Stomach (tissue), 9 donors: ENCODE results near the gene TFAP2D. TPM values are rescaled to one million over a fixed set of nuclear protein-coding genes. Genes with fewer than 3 reads are reported as not detected.
A peak's percentile ranks its signal among the peaks of the same experiment; 100 is the strongest.

Experiments
- DNase-seq, 2 donors: peaks; one replicate each; pipeline versions ENCODE4 v3.0.0 to v3.0.0-alpha.2; 2013 to 2019
- H3K27ac ChIP-seq, 5 donors: fragments of 200-600 bp in 4 of 5; sonication (generic) in 4 of 5; one replicate each; pipeline ENCODE4 v1.5.1; 2013 to 2019; ENCODE audit warnings: mild to moderate bottlenecking in 1 of 5, moderate library complexity in 1 of 5
- H3K27me3 ChIP-seq, 3 donors: fragments of 200-600 bp; sonication (generic); one replicate each; pipeline ENCODE4 v1.5.1; 2017 to 2019; ENCODE audit warnings: mixed run types in 1 of 3
- H3K36me3 ChIP-seq, 4 donors: fragments of 200-600 bp; sonication (generic); 1 replicate in 3 of 4; 2 replicates in 1 of 4; pipeline ENCODE4 v1.5.1; 2016 to 2019
- H3K4me1 ChIP-seq, 4 donors: fragments of 200-600 bp; sonication (generic); one replicate each; pipeline ENCODE4 v1.5.1; 2016 to 2019
- H3K4me3 ChIP-seq, 4 donors: fragments of 200-600 bp; sonication (generic) in 3 of 4; one replicate each; pipeline ENCODE4 v1.5.1; 2016 to 2019; ENCODE audit warnings: mild to moderate bottlenecking in 1 of 4
- H3K9me3 ChIP-seq, 4 donors: fragments of 200-600 bp; sonication (generic); one replicate each; pipeline ENCODE4 v1.5.1; 2016 to 2019
- CTCF ChIP-seq, 7 experiments: fragments of 450-650 bp in 4 of 7; fragments of 200-600 bp in 3 of 7; sonication (generic) in 3 of 7; IDR thresholded peaks; one replicate each; pipeline ENCODE4 v1.5.1; 2016 to 2019; ENCODE audit warnings: antibody characterized with exemption in 7 of 7, control low read depth in 2 of 7, mild to moderate bottlenecking in 1 of 7
- EP300 ChIP-seq: sonication (generic); formaldehyde crosslinking; IDR thresholded peaks from one replicate; pipeline ENCODE4 v1.6.1; 2017; ENCODE audit warnings: antibody characterized with exemption
- POLR2A ChIP-seq, 4 donors: fragments of 450-650 bp; IDR thresholded peaks; one replicate each; pipeline ENCODE4 v1.6.1; 2016; ENCODE audit warnings: antibody characterized with exemption in 4 of 4, control low read depth in 2 of 4, mild to moderate bottlenecking in 1 of 4, moderate library complexity in 1 of 4
- POLR2AphosphoS5 ChIP-seq, 3 donors: sonication (generic); formaldehyde crosslinking; IDR thresholded peaks; one replicate each; pipeline ENCODE4 v1.6.1; 2016; ENCODE audit warnings: antibody characterized with exemption in 3 of 3
- WGBS, 5 donors: extraction: QIAGEN DNeasy Blood & Tissue Kit in 3 of 5; methylation state at CpG; one replicate each; pipeline versions ENCODE4 v1.1.5 to v1.1.7; 2013 to 2018; 5-methylcytosine and 5-hydroxymethylcytosine counted together
- intact Hi-C: fragments of 100-400 bp; cut with DNase I; formaldehyde crosslinking; loops from one replicate; pipeline ENCODE4 v1.15.1; 2023; ENCODE audit warnings: low total_unique reads
- polyA plus RNA-seq, 3 donors: library from polyadenylated mRNA; stranded (reverse); fragments of 200-250 nt; gene quantifications; one replicate each; pipeline ENCODE4 v1.2.3, GENCODE V29; 2013
- total RNA-seq, 5 donors: library from RNA; depleted of rRNA; stranded (reverse); fragments of >200 nt; gene quantifications; one replicate each; pipeline versions ENCODE4 v1.1.0 to v1.2.3, GENCODE V29; 2014 to 2016
- donor health status: healthy with polysubstance abuse.
- donor health status: Bipolar disorder and iron deficiency.
- donor health status: healthy.

The TFAP2D gene
- total and polyA plus RNA-seq, 8 donors: not detected

DNA sequence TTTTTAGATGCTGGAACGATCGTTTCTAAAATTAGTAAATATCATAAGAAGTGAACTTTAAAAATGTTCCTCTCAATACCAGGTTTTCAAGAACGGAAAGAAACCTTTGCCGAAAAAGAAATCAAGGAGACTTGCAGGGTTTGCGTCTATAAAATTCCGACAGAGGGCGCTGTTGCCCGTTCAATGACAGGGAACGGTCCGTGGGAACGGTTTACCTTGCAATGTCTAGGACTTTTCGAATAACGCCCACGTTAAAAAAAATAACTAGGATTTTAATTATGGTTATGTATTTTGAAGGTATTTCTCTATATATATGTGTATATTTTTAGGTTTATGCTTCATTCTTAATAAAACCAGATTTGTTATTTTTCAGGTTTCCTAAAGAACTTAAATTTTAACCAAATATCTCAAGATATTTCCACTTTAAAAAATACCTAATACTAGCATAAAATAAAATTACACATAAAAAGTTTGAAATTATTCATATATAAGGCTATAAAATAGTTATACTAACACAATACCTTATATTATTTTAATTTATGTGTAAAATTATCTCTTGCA lies 102.9 kb downstream of the TFAP2D start:
- intact Hi-C loops: loop anchor here (10.0 kb wide), 1 partner anchor 1139 kb away; no protein-coding TSS in a partner anchor
- no peaks in the 10 kb centered on the region for H3K9me3 ChIP-seq
- peak overlapping the region; percentile 36 to 55 (median 44) for H3K4me3 ChIP-seq
- H3K36me3 ChIP-seq: no peaks in the 10 kb centered on the region
- peaks cover 11 to 33% (median 25%) of the 10 kb centered on the region in 4 donors for H3K4me1 ChIP-seq
- TF ChIP-seq CTCF (IDR thresholded peaks at IDR 0.05): peak in 4 of 7 experiments; percentile 44 to 86 (median 76)
- TF ChIP-seq POLR2AphosphoS5 (IDR thresholded peaks at IDR 0.05): peak in 1 of 3 donors; percentile 15
- TF ChIP-seq EP300: no peak
- TF ChIP-seq POLR2A (IDR thresholded peaks at IDR 0.05): no peak
- DNase-seq: peak; percentile 76 to 91
- no peak overlapping the region for H3K27ac ChIP-seq
- H3K27me3 ChIP-seq: peaks cover 14 to 87% (median 50%) of the 10 kb centered on the region in 3 donors
- 1% methylated on average over 14 of the region's 14 CpGs for WGBS, 5 donors

- no peak for TF ChIP-seq POLR2A (IDR thresholded peaks at IDR 0.05)
- no peak for TF ChIP-seq CTCF (IDR thresholded peaks at IDR 0.05)
- TF ChIP-seq EP300: no peak
- no peak for TF ChIP-seq POLR2AphosphoS5 (IDR thresholded peaks at IDR 0.05)
- no peak for DNase-seq
- Histone ChIP-seq H3K27me3 (peaks cover 14 to 87% (median 59%) of the 10 kb centered on the region in 3 donors), H3K4me1 (peaks cover 11 to 36% (median 25%) of the 10 kb centered on the region in 4 donors), H3K9me3 (no peaks in the 10 kb centered on the region), H3K36me3 (no peaks in the 10 kb centered on the region), H3K27ac (no peak overlapping the region), H3K4me3 (no peak overlapping the region)
- 14 to 21% (median 15%) methylated on average over 15 of the region's 15 CpGs for WGBS, 5 donors
- intact Hi-C loops: loop anchor here (10.0 kb wide), 1 partner anchor 1138 kb away; no protein-coding TSS in a partner anchor
These were observed 103.8 kb downstream of the TFAP2D start for GRCh38 chr6:50816947-50817645.

DNA sequence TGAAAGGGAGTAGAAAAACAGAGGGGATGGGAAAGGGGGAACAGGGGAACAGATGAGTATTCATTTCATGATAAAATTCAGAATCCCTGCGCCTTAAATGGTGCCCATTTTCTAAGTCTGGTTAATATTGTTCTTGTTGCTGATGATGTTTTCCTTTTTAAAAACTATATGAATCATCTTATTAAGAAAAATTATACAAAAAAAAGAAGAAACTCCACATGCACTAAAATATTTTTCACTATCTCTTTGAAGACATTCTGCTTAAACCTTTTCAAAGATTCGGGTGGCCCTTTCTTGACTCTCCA lies 104.3 kb downstream of the TFAP2D start:
- H3K36me3 ChIP-seq: no peaks in the 10 kb centered on the region
- H3K27me3 ChIP-seq: peaks cover 14 to 92% (median 64%) of the 10 kb centered on the region in 3 donors
- TF ChIP-seq CTCF (IDR thresholded peaks at IDR 0.05): no peak
- TF ChIP-seq POLR2AphosphoS5 (IDR thresholded peaks at IDR 0.05): no peak
- no peak for TF ChIP-seq EP300
- TF ChIP-seq POLR2A (IDR thresholded peaks at IDR 0.05): no peak
- H3K9me3 ChIP-seq: no peaks in the 10 kb centered on the region
- DNase-seq: no peak
- H3K4me3 ChIP-seq: no peak overlapping the region
- intact Hi-C loops: loop anchor here (10.0 kb wide), 1 partner anchor 1137 kb away; no protein-coding TSS in a partner anchor
- H3K4me1 ChIP-seq: peaks cover 11 to 36% (median 25%) of the 10 kb centered on the region in 4 donors
- no peak overlapping the region for H3K27ac ChIP-seq
- 23 to 41% (median 30%) methylated on average over 2 of the region's 2 CpGs for WGBS, 5 donors

- intact Hi-C loops: loop anchor here (10.0 kb wide), 1 partner anchor 1137 kb away; no protein-coding TSS in a partner anchor
- Histone ChIP-seq H3K9me3 (no peaks in the 10 kb centered on the region), H3K4me3 (no peak overlapping the region), H3K27ac (no peak overlapping the region), H3K27me3 (peaks cover 16 to 92% (median 68%) of the 10 kb centered on the region in 3 donors), H3K4me1 (peaks cover 11 to 36% (median 25%) of the 10 kb centered on the region in 4 donors), H3K36me3 (no peaks in the 10 kb centered on the region)
- TF ChIP-seq POLR2AphosphoS5 (IDR thresholded peaks at IDR 0.05) (no peak), POLR2A (IDR thresholded peaks at IDR 0.05) (no peak), CTCF (IDR thresholded peaks at IDR 0.05) (no peak), EP300 (no peak)
- 11 to 15% (median 12%) methylated on average over 6 of the region's 6 CpGs for WGBS, 5 donors
- DNase-seq: no peak
These were observed 104.7 kb downstream of the TFAP2D start for GRCh38 chr6:50818020-50818419.
